Heart right ventricle (tissue), 16 donors: ENCODE measurements around the gene PTGES. TPM values are rescaled to one million over a fixed set of nuclear protein-coding genes. Genes with fewer than 3 reads are reported as not detected.

Source experiments
- ATAC-seq, 8 donors: fragments of 200-7000 bp; cut with Tn5 transposase; one replicate each; pipeline ENCODE4 v1.9.1; 2020; ENCODE audit warnings: mild to moderate bottlenecking in 8 of 8, moderate library complexity in 8 of 8, moderate number of reproducible peaks in 1 of 8
- DNase-seq, 2 donors: peaks; one replicate each; pipeline ENCODE4 v3.0.0-alpha.2; 2020
- H3K27ac ChIP-seq, 10 donors: fragments of 200-600 bp; sonication (generic) in 2 of 10; one replicate each; pipeline versions ENCODE4 v1.5.0 to v1.8.0; 2020 to 2022; ENCODE audit warnings: mild to moderate bottlenecking in 3 of 10
- H3K27me3 ChIP-seq, 7 donors: fragments of 200-600 bp; one replicate each; pipeline ENCODE4 v1.8.0; 2021 to 2022; ENCODE audit warnings: mild to moderate bottlenecking in 2 of 7
- H3K36me3 ChIP-seq, 9 donors: fragments of 200-600 bp; sonication (generic) in 1 of 9; one replicate each; pipeline versions ENCODE4 v1.5.0 to v1.8.0; 2020 to 2022; ENCODE audit warnings: mild to moderate bottlenecking in 2 of 9
- H3K4me1 ChIP-seq, 9 donors: fragments of 200-600 bp; sonication (generic) in 1 of 9; one replicate each; pipeline versions ENCODE4 v1.5.0 to v1.8.0; 2020 to 2022; ENCODE audit warnings: mild to moderate bottlenecking in 4 of 9
- H3K4me3 ChIP-seq, 10 donors: fragments of 200-600 bp; sonication (generic) in 2 of 10; one replicate each; pipeline versions ENCODE4 v1.5.0 to v1.8.0; 2020 to 2022; ENCODE audit warnings: mild to moderate bottlenecking in 7 of 10, moderate library complexity in 2 of 10
- H3K9me3 ChIP-seq, 11 donors: fragments of 200-600 bp in 10 of 11; sonication (generic) in 2 of 11; one replicate each; pipeline versions ENCODE4 v1.5.0 to v1.8.0; 2013 to 2022; ENCODE audit warnings: mild to moderate bottlenecking in 2 of 11, control low read depth in 1 of 11, moderate library complexity in 1 of 11
- WGBS, 2 donors: extraction: QIAGEN DNeasy Blood & Tissue Kit; methylation state at CpG; one replicate each; pipeline ENCODE4 v1.1.7; 2013; ENCODE audit warnings: inconsistent platforms in 1 of 2; 5-methylcytosine and 5-hydroxymethylcytosine counted together
- intact Hi-C, 10 donors: fragments of 100-400 bp; cut with DNase I; formaldehyde crosslinking; loops; one replicate each; pipeline versions ENCODE4 v1.11.1 to v1.14.2; 2022
- polyA plus RNA-seq, 2 donors: library from polyadenylated mRNA; stranded (reverse); fragments of 200-250 nt; gene quantifications; one replicate each; pipeline ENCODE4 v1.2.3, GENCODE V29; 2013
- total RNA-seq, 10 donors: library from RNA; stranded (reverse); fragmentation: NEBNext Ultra II Directional in 3 of 10; extraction: Animal tissue kit (Norgen Biotek cat#: 25700) in 3 of 10; gene quantifications; one replicate each; pipeline versions ENCODE4 v1.2.1 to v1.2.4, GENCODE V29; 2021 to 2023
- TF ChIP-seq, protein P1 (sequence below), 9 donors: fragments of 200-600 bp; sonication (generic) in 2 of 9; IDR thresholded peaks; one replicate each; pipeline versions ENCODE4 v1.5.0 to v1.8.0; 2021 to 2022; ENCODE audit warnings: antibody characterized with exemption in 9 of 9, mild to moderate bottlenecking in 5 of 9, moderate library complexity in 1 of 9
- donor health status: Arrhythmogenic right ventricular cardiomyopathy.
- donor health status: ischemic (EF 13 %, LVEDD 7.1; RV severe dilation, severe dysfunction).
- donor health status: healthy with polysubstance abuse.
- donor health status: DM: no; HTN: yes; CAD: no.
- donor health status: DM: no; HTN: no; CAD: no.
- donor health status: ischemic (EF 25% LVEDD 6.9; RV normal size, moderate dysfunction).
- donor health status: ischemic (EF 25% LVEDD 5.7; RV mildly dilated, moderate dysfunction).
- donor health status: healthy.
- donor health status: DM: yes; HTN: yes; CAD: no.
- donor health status: Ischemic cardiomyopathy.
- donor health status: ischemic (EF 35%, LVEDD 5.7; RV mildly dilated, moderate dysfunction).
- donor health status: nonischemic (EF 11% LVEDD 7.7; RV severe dilation, severe dysfunction).
- donor health status: DM: yes; HTN: yes; CAD: no.
- donor health status: PGD.
- donor health status: ischemic (EF 29% LVEDD 5.4; RV normal size, mild dysfunction).
- donor health status: nonischemic (EF 23%, LVEDD 6.1; RV moderate dilation, normal function).

PTGES gene
- total and polyA plus RNA-seq, 12 donors: 0.15 to 5.7 (median 1.5) TPM

DNA sequence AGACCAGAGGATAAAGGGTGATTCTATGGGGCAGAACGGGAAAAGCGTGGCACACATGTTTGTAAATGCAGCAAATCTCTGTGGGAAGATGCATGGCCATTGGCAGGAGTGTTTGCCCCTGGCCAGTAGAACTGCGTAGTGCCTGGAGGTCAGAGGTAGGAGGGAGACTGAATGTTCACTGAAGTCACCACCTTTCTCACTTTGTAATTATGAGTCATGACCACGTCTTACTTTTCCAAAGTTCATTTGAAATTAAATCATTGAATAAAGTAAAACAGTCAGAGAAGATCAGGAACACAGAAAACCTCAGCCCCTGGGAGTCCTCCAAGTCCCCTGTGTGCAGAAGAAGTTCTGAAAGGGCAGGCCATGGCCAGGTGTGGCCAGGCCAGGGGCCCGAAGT is 4.6 kb downstream of the PTGES start:
- intact Hi-C loops: no loop called here
- Histone ChIP-seq H3K27me3 (peaks cover 0 to 13% (median 9%) of the 10 kb centered on the region in 7 donors), H3K4me1 (peaks cover 1 to 19% (median 16%) of the 10 kb centered on the region in 9 donors), H3K4me3 (no peak overlapping the region), H3K27ac (no peak overlapping the region), H3K36me3 (no peaks in the 10 kb centered on the region), H3K9me3 (no peaks in the 10 kb centered on the region)
- TF ChIP-seq, protein P1, sequence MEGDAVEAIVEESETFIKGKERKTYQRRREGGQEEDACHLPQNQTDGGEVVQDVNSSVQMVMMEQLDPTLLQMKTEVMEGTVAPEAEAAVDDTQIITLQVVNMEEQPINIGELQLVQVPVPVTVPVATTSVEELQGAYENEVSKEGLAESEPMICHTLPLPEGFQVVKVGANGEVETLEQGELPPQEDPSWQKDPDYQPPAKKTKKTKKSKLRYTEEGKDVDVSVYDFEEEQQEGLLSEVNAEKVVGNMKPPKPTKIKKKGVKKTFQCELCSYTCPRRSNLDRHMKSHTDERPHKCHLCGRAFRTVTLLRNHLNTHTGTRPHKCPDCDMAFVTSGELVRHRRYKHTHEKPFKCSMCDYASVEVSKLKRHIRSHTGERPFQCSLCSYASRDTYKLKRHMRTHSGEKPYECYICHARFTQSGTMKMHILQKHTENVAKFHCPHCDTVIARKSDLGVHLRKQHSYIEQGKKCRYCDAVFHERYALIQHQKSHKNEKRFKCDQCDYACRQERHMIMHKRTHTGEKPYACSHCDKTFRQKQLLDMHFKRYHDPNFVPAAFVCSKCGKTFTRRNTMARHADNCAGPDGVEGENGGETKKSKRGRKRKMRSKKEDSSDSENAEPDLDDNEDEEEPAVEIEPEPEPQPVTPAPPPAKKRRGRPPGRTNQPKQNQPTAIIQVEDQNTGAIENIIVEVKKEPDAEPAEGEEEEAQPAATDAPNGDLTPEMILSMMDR (IDR thresholded peaks at IDR 0.05): no peak
- WGBS, 2 donors: 89 to 92% methylated on average over 5 of the region's 5 CpGs
- DNase-seq: no peak
- ATAC-seq: no peak

- TF ChIP-seq, protein P1 (IDR thresholded peaks at IDR 0.05): no peak
- no peak overlapping the region for H3K27ac ChIP-seq
- 57 to 65% methylated on average over 9 of the region's 9 CpGs for WGBS, 2 donors
- H3K27me3 ChIP-seq: peaks cover 0 to 9% (median 0%) of the 10 kb centered on the region in 7 donors
- no peaks in the 10 kb centered on the region for H3K36me3 ChIP-seq
- ATAC-seq (no peak), DNase-seq (no peak)
- H3K4me1 ChIP-seq: peaks cover 0 to 4% (median 0%) of the 10 kb centered on the region in 9 donors
- H3K4me3 ChIP-seq: no peak overlapping the region
- no peaks in the 10 kb centered on the region for H3K9me3 ChIP-seq
- intact Hi-C loops: no loop called here
Observed at GRCh38 chr9:129746092-129746777, 6.6 kb downstream of the PTGES start.

GRCh38 chr9:129745200-129745599 is 7.6 kb downstream of the PTGES start:
- 94 to 96% methylated on average over 7 of the region's 7 CpGs for WGBS, 2 donors
- Histone ChIP-seq H3K4me1 (peaks cover 0 to 4% (median 0%) of the 10 kb centered on the region in 9 donors), H3K27me3 (peaks cover 0 to 7% (median 0%) of the 10 kb centered on the region in 7 donors), H3K36me3 (no peaks in the 10 kb centered on the region), H3K9me3 (no peaks in the 10 kb centered on the region), H3K4me3 (no peak overlapping the region), H3K27ac (no peak overlapping the region)
- ATAC-seq (no peak), DNase-seq (no peak)
- intact Hi-C loops: no loop called here
- TF ChIP-seq, protein P1 (IDR thresholded peaks at IDR 0.05): no peak

- Histone ChIP-seq H3K27me3 (peaks cover 0 to 10% (median 0%) of the 10 kb centered on the region in 7 donors), H3K27ac (no peak overlapping the region), H3K4me3 (no peak overlapping the region), H3K9me3 (no peaks in the 10 kb centered on the region), H3K36me3 (no peaks in the 10 kb centered on the region), H3K4me1 (peaks cover 0 to 13% (median 5%) of the 10 kb centered on the region in 9 donors)
- intact Hi-C loops: no loop called here
- DNase-seq (no peak), ATAC-seq (no peak)
- 95% methylated on average over 12 to 13 of the region's 13 CpGs for WGBS, 2 donors
- TF ChIP-seq, protein P1 (IDR thresholded peaks at IDR 0.05): no peak
Observed at GRCh38 chr9:129740666-129741464, 12.0 kb downstream of the PTGES start.
